H1 (cell line): ENCODE measurements around the gene FNDC3A. TPM values are rescaled to one million over a fixed set of nuclear protein-coding genes. Genes with fewer than 3 reads are reported as not detected.

ENCODE experiments used
- CTCF ChIA-PET: fragments of 300-600 bp; sonication (Branson Sonifier 250); formaldehyde crosslinking; loops from one replicate; lab custom pipeline; 2021; ENCODE audit not compliant: partially characterized antibody; lab: Charles Lee
- POLR2A ChIA-PET: fragments of 300-600 bp; sonication (Branson Sonifier 250); formaldehyde crosslinking; loops from one replicate; lab custom pipeline; 2021; ENCODE audit warnings: inconsistent platforms; ENCODE audit not compliant: partially characterized antibody; lab: Charles Lee
- DNase-seq, 2 experiments: peaks; one replicate each; pipeline versions ENCODE4 v3.0.0 to v3.0.0-alpha.2; 2010 to 2022; ENCODE audit warnings: low spot score in 2 of 2, low read depth in 1 of 2, mixed read lengths in 1 of 2
- FAIRE-seq: peaks from 2 replicates; lab custom pipeline; 2011; peaks lifted over from hg19 to GRCh38; lab: Jason Lieb, UNC
- H2AFZ ChIP-seq: 2 replicates; pipeline ENCODE4 v1.8.1; 2012; ENCODE audit warnings: low read length, inconsistent platforms
- H2AK5ac ChIP-seq: 2 replicates; pipeline ENCODE4 v1.6.1; 2013; ENCODE audit warnings: low read depth, low read length
- H2BK120ac ChIP-seq: replicated peaks from 2 replicates; pipeline ENCODE3; 2013; ENCODE audit warnings: low read depth, low read length, inconsistent platforms
- H2BK12ac ChIP-seq: 2 replicates; pipeline ENCODE4 v1.6.1; 2013; ENCODE audit warnings: low read depth, low read length
- H2BK15ac ChIP-seq: 2 replicates; pipeline ENCODE4 v1.6.1; 2013; ENCODE audit warnings: low read length
- H2BK20ac ChIP-seq: 2 replicates; pipeline ENCODE4 v1.6.1; 2013; ENCODE audit warnings: low read length
- H2BK5ac ChIP-seq: 2 replicates; pipeline ENCODE4 v1.6.1; 2013; ENCODE audit warnings: low read depth, low read length
- H3K14ac ChIP-seq: 2 replicates; pipeline ENCODE4 v1.6.1; 2013; ENCODE audit warnings: inconsistent platforms; ENCODE audit not compliant: insufficient read length
- H3K18ac ChIP-seq: 2 replicates; pipeline ENCODE4 v1.6.1; 2013; ENCODE audit warnings: low read length; ENCODE audit errors: extremely low read depth
- H3K23ac ChIP-seq: 2 replicates; pipeline ENCODE4 v1.6.1; 2013; ENCODE audit warnings: inconsistent platforms; ENCODE audit not compliant: insufficient read length
- H3K23me2 ChIP-seq: 2 replicates; pipeline ENCODE4 v1.6.1; 2013; ENCODE audit warnings: low read depth, low read length
- H3K27ac ChIP-seq: 2 replicates; pipeline ENCODE4 v1.6.1; 2011; ENCODE audit warnings: low read depth, low read length, inconsistent platforms
- H3K27me3 ChIP-seq, 4 experiments: replicated peaks in 1 of 4; 1 replicate in 1 of 4; 2 replicates in 3 of 4; pipeline versions ENCODE4 v1.6.1 to v1.8.1; 2011 to 2013; ENCODE audit warnings: low read length in 3 of 4, mild to moderate bottlenecking in 3 of 4, inconsistent platforms in 2 of 4, mixed read lengths in 2 of 4, moderate library complexity in 1 of 4; ENCODE audit not compliant: control insufficient read depth in 3 of 4, insufficient read depth in 3 of 4; ENCODE audit errors: extremely low read depth in 1 of 4
- H3K36me3 ChIP-seq, 4 experiments: 2 replicates each; pipeline versions ENCODE4 v1.6.1 to v1.8.1; 2011 to 2013; ENCODE audit warnings: mild to moderate bottlenecking in 4 of 4, low read length in 3 of 4, moderate library complexity in 2 of 4, control low read depth in 1 of 4, inconsistent platforms in 1 of 4; ENCODE audit not compliant: insufficient read depth in 4 of 4, control insufficient read depth in 2 of 4
- H3K4ac ChIP-seq: replicated peaks from 2 replicates; pipeline ENCODE3; 2013; ENCODE audit warnings: low read length, low read depth, mixed read lengths, inconsistent platforms; ENCODE audit not compliant: insufficient read length
- H3K4me1 ChIP-seq, 4 experiments: replicated peaks in 1 of 4; 1 replicate in 1 of 4; 2 replicates in 3 of 4; pipeline versions ENCODE4 v1.6.1 to v1.8.1; 2011 to 2013; ENCODE audit warnings: low read length in 3 of 4, inconsistent platforms in 2 of 4, mixed read lengths in 1 of 4; ENCODE audit not compliant: insufficient read depth in 4 of 4, control insufficient read depth in 3 of 4
- H3K4me2 ChIP-seq, 2 experiments: 2 replicates each; pipeline versions ENCODE4 v1.6.1 to v1.8.1; 2011 to 2013; ENCODE audit warnings: low read depth in 2 of 2, low read length in 2 of 2, control low read depth in 1 of 2, inconsistent platforms in 1 of 2, mild to moderate bottlenecking in 1 of 2; ENCODE audit not compliant: insufficient read depth in 1 of 2
- H3K4me3 ChIP-seq, 4 experiments: fragments of 200-600, 300-600 bp in 1 of 4; sonication (generic), shearing (Covaris generic), sonication (Bioruptor Twin) in 1 of 4; 2 replicates each; pipeline versions ENCODE4 v1.5.1 to v1.8.1; 2011 to 2016; ENCODE audit warnings: low read length in 4 of 4, low read depth in 3 of 4, control low read depth in 2 of 4, inconsistent platforms in 2 of 4, mild to moderate bottlenecking in 2 of 4, mixed read lengths in 1 of 4, moderate library complexity in 1 of 4; ENCODE audit not compliant: insufficient read depth in 2 of 4; ENCODE audit errors: extremely low read depth in 1 of 4
- H3K56ac ChIP-seq: replicated peaks from 2 replicates; pipeline ENCODE3; 2013; ENCODE audit warnings: low read depth, mild to moderate bottlenecking, mixed read lengths, low read length, inconsistent platforms; ENCODE audit not compliant: insufficient read length
- H3K79me1 ChIP-seq: 2 replicates; pipeline ENCODE4 v1.6.1; 2013; ENCODE audit warnings: low read depth, low read length, control low read depth
- H3K79me2 ChIP-seq, 2 experiments: 2 replicates each; pipeline versions ENCODE4 v1.6.1 to v1.8.1; 2012 to 2013; ENCODE audit warnings: low read length in 2 of 2, mild to moderate bottlenecking in 2 of 2, inconsistent platforms in 1 of 2; ENCODE audit not compliant: insufficient read depth in 2 of 2, control insufficient read depth in 1 of 2
- H3K9ac ChIP-seq, 4 experiments: replicated peaks in 1 of 4; 1 replicate in 1 of 4; 2 replicates in 3 of 4; pipeline versions ENCODE4 v1.6.1 to v1.8.1; 2011 to 2013; ENCODE audit warnings: low read depth in 3 of 4, low read length in 3 of 4, control low read depth in 2 of 4, mild to moderate bottlenecking in 2 of 4, moderate library complexity in 2 of 4, inconsistent platforms in 1 of 4; ENCODE audit errors: extremely low read depth in 1 of 4
- H3K9me3 ChIP-seq, 2 experiments: 2 replicates each; pipeline versions ENCODE4 v1.6.1 to v1.8.1; 2012 to 2013; ENCODE audit warnings: mild to moderate bottlenecking in 2 of 2, moderate library complexity in 2 of 2, control low read depth in 1 of 2, inconsistent platforms in 1 of 2, low read depth in 1 of 2, low read length in 1 of 2, mixed read lengths in 1 of 2; ENCODE audit not compliant: insufficient read depth in 2 of 2
- H4K20me1 ChIP-seq, 2 experiments: replicated peaks in 1 of 2; 2 replicates each; pipeline versions ENCODE3 to v1.8.1; 2011 to 2013; ENCODE audit warnings: inconsistent platforms in 2 of 2, low read length in 2 of 2, mild to moderate bottlenecking in 1 of 2; ENCODE audit not compliant: insufficient read depth in 2 of 2, control insufficient read depth in 1 of 2
- H4K5ac ChIP-seq: 2 replicates; pipeline ENCODE4 v1.6.1; 2013; ENCODE audit warnings: low read length, low read depth, mixed read lengths, inconsistent platforms; ENCODE audit not compliant: insufficient read length
- H4K8ac ChIP-seq: 2 replicates; pipeline ENCODE4 v1.8.0; 2013; ENCODE audit warnings: mild to moderate bottlenecking, moderate library complexity, low read length, inconsistent platforms; ENCODE audit not compliant: insufficient read depth; ENCODE audit errors: extremely low read depth
- H4K91ac ChIP-seq: replicated peaks from 2 replicates; pipeline ENCODE3; 2013; ENCODE audit warnings: low read length, mixed read lengths, inconsistent platforms; ENCODE audit not compliant: insufficient read length
- BACH1 ChIP-seq: IDR thresholded peaks from 2 replicates; pipeline ENCODE4 v1.6.1; 2012; ENCODE audit warnings: low read length, improper control_type of control experiment
- CBX8 ChIP-seq: fragments of 300-800, 300-1000 bp; sonication (generic); IDR thresholded peaks from 2 replicates; pipeline ENCODE4 v1.7.1; 2016; ENCODE audit warnings: low read depth, low read length, borderline replicate concordance
- CEBPB ChIP-seq: IDR thresholded peaks from 2 replicates; pipeline ENCODE4 v1.6.1; 2012; ENCODE audit warnings: low read depth, low read length
- CHD1 ChIP-seq: IDR thresholded peaks from 2 replicates; pipeline ENCODE4 v1.6.1; 2012; ENCODE audit warnings: low read depth, low read length, improper control_type of control experiment
- E2F6 ChIP-seq: IDR thresholded peaks from 2 replicates; pipeline ENCODE4 v1.6.1; 2012; ENCODE audit warnings: inconsistent platforms
- EP300 ChIP-seq, 2 experiments: IDR thresholded peaks; 1 replicate in 1 of 2; 2 replicates in 1 of 2; pipeline ENCODE4 v1.6.1; 2011 to 2012; ENCODE audit warnings: low read depth in 2 of 2, low read length in 2 of 2, mild to moderate bottlenecking in 2 of 2, borderline replicate concordance in 1 of 2, inconsistent platforms in 1 of 2, moderate library complexity in 1 of 2
- FOSL1 ChIP-seq: IDR thresholded peaks from 2 replicates; pipeline ENCODE4 v1.6.1; 2011; ENCODE audit warnings: mild to moderate bottlenecking, low read depth, low read length, moderate library complexity; ENCODE audit not compliant: insufficient read depth
- GTF2F1 ChIP-seq: IDR thresholded peaks from 2 replicates; pipeline ENCODE4 v1.6.1; 2012; ENCODE audit warnings: low read depth, low read length, improper control_type of control experiment, borderline replicate concordance
- RBBP5 ChIP-seq: IDR thresholded peaks from 2 replicates; pipeline ENCODE4 v1.7.1; 2012; ENCODE audit warnings: low read depth, mild to moderate bottlenecking, inconsistent platforms, low read length, moderate library complexity, borderline replicate concordance
- TCF12 ChIP-seq: IDR thresholded peaks from 2 replicates; pipeline ENCODE4 v1.6.1; 2011; ENCODE audit warnings: low read depth, mild to moderate bottlenecking, low read length
- WGBS, 2 experiments: shearing (Covaris generic) in 1 of 2; methylation state at CpG; one replicate each; pipeline versions ENCODE4 v1.1.6 to v1.1.7; 2013 to 2015; ENCODE audit warnings: low lambda C conversion rate in 2 of 2, mixed read lengths in 2 of 2, inconsistent platforms in 1 of 2, low coverage in 1 of 2, missing lambda C conversion rate in 1 of 2; ENCODE audit not compliant: insufficient replicate concordance in 2 of 2, insufficient coverage in 1 of 2, insufficient read length in 1 of 2; ENCODE audit errors: extremely low coverage in 1 of 2, missing lambda C conversion rate in 1 of 2; 5-methylcytosine and 5-hydroxymethylcytosine counted together
- polyA plus RNA-seq, 7 experiments: library from polyadenylated mRNA; depleted of rRNA in 3 of 7; stranded (reverse) in 5 of 7; unstranded in 2 of 7; fragments of >200 nt in 5 of 7; fragments of 200-250 nt in 2 of 7; gene quantifications; 1 replicate in 5 of 7; 2 replicates in 1 of 7; 4 replicates in 1 of 7; pipeline versions ENCODE4 v1.2.1 to v1.2.3, GENCODE V29; 2011 to 2013; ENCODE audit warnings: missing spikeins in 2 of 7, mixed read lengths in 2 of 7
- total RNA-seq: library from RNA; stranded (reverse); fragmentation: NEBNext Ultra II Directional; extraction: Animal tissue kit (Norgen Biotek cat#: 25700); gene quantifications from 2 replicates; pipeline ENCODE4 v1.2.1, GENCODE V29; 2021

FNDC3A gene
- total and polyA plus RNA-seq, 2 of the 8 experiments (the other 6 are each of a cell fraction or from before 2014, with no cell fraction given) = 14.6 to 26.0 TPM

GRCh38 chr13:49093376-49093775 lies 117.7 kb downstream of the FNDC3A start:
- H3K4me2 ChIP-seq = no peak overlapping the region
- H3K27ac ChIP-seq = no peak overlapping the region
- no peak overlapping the region for H2AK5ac ChIP-seq
- H3K36me3 ChIP-seq = no peaks in the 10 kb centered on the region
- CTCF ChIA-PET = no interaction called here
- H3K23me2 ChIP-seq = no peaks in the 10 kb centered on the region
- H3K27me3 ChIP-seq = no peaks in the 10 kb centered on the region
- TF ChIP-seq GTF2F1 (no peak), CEBPB (no peak), EP300 (IDR thresholded peaks at IDR 0.05; ENCODE audit: borderline replicate concordance in 1 of 2, low read depth in 2 of 2, low read length in 2 of 2) (no peak), FOSL1 (no peak), RBBP5 (no peak), CHD1 (no peak), TCF12 (no peak), E2F6 (no peak), BACH1 (no peak), CBX8 (no peak)
- TF ChIP-seq, all 59 proteins: peak for 0
- H4K5ac ChIP-seq = no peak overlapping the region
- H3K4ac ChIP-seq = no peak overlapping the region
- no peak overlapping the region for H3K18ac ChIP-seq
- FAIRE-seq (no peak), DNase-seq (no peak)
- no peak overlapping the region for H2BK120ac ChIP-seq
- H4K20me1 ChIP-seq = no peaks in the 10 kb centered on the region
- H2BK5ac ChIP-seq = no peak overlapping the region
- H3K79me1 ChIP-seq = no peaks in the 10 kb centered on the region
- no peak overlapping the region for H3K14ac ChIP-seq
- H3K9ac ChIP-seq = no peak overlapping the region
- no peak overlapping the region for H2BK12ac ChIP-seq
- no peak overlapping the region for H4K8ac ChIP-seq
- H3K56ac ChIP-seq = no peak overlapping the region
- H2AFZ ChIP-seq = no peak overlapping the region
- H3K9me3 ChIP-seq = no peaks in the 10 kb centered on the region
- H3K79me2 ChIP-seq = no peaks in the 10 kb centered on the region
- 87% methylated on average over 5 of the region's 5 CpGs; no CpG with 5 or more reads in 1 of the 2 experiments for WGBS, 2 experiments
- H3K4me3 ChIP-seq = no peak overlapping the region
- POLR2A ChIA-PET = no interaction called here
- no peaks in the 10 kb centered on the region for H3K4me1 ChIP-seq
- no peak overlapping the region for H3K23ac ChIP-seq
- H2BK15ac ChIP-seq = no peak overlapping the region
- H2BK20ac ChIP-seq = no peak overlapping the region
- H4K91ac ChIP-seq = no peak overlapping the region
